Adipose tissue (tissue), 3 donors: ENCODE results near the gene ZNF77. TPM values are rescaled to one million over a fixed set of nuclear protein-coding genes. Genes with fewer than 3 reads are reported as not detected.

ENCODE experiments used
- H3K27ac ChIP-seq: one replicate; pipeline ENCODE4 v1.5.1; 2013; ENCODE audit warnings: low read depth, low read length
- WGBS, 3 donors: extraction: QIAGEN DNeasy Blood & Tissue Kit; methylation state at CpG; one replicate each; pipeline ENCODE4 v1.1.7; 2013; 5-methylcytosine and 5-hydroxymethylcytosine counted together
- polyA plus RNA-seq, 3 donors: library from polyadenylated mRNA; stranded (reverse); fragments of 200-250 nt; gene quantifications; one replicate each; pipeline ENCODE4 v1.2.3, GENCODE V29; 2013
- donor health status: healthy with polysubstance abuse.
- donor health status: Bipolar disorder and iron deficiency.
- donor health status: healthy.

The ZNF77 gene
- polyA plus RNA-seq, 3 donors = 1.1 to 2.1 (median 1.7) TPM

GRCh38 chr19:2883686-2884439 lies 60.9 kb downstream of the ZNF77 start:
- no peak overlapping the region for H3K27ac ChIP-seq
- WGBS, 3 donors = 87 to 91% (median 88%) methylated on average over 14 of the region's 14 CpGs

Other genes starting within 250 kb of the ZNF77 start
- 1 to 10 TPM; 2.8 to 4.0 (median 2.9) TPM for gene GNG7, start 242.3 kb downstream of the ZNF77 start, polyA plus RNA-seq
- 1 to 10 TPM; 1.9 to 6.8 (median 2.2) TPM for gene DIRAS1, start 223.6 kb downstream of the ZNF77 start, polyA plus RNA-seq
- 10 to 100 TPM; 16.0 to 35.2 (median 24.1) TPM for gene SLC39A3, start 205.0 kb downstream of the ZNF77 start, polyA plus RNA-seq
- gene SGTA, start 161.7 kb downstream of the ZNF77 start, polyA plus RNA-seq = 10 to 100 TPM; 37.0 to 49.7 (median 45.7) TPM
- 10 to 100 TPM; 24.0 to 33.0 (median 32.8) TPM for gene THOP1, start 159.5 kb downstream of the ZNF77 start, polyA plus RNA-seq
- 1 to 10 TPM; 1.2 to 2.9 (median 1.7) TPM for gene ZNF554, start 125.1 kb downstream of the ZNF77 start, polyA plus RNA-seq
- 1 to 10 TPM in 2 of 3 donors, under 1 TPM in 1; 0.85 to 7.9 (median 1.7) TPM for gene ZNF555, start 103.5 kb downstream of the ZNF77 start, polyA plus RNA-seq
- under 1 TPM in 1 of 3 donors, not detected in 2; 0.17 TPM for gene ZNF556, start 77.6 kb downstream of the ZNF77 start, polyA plus RNA-seq
- 1 to 10 TPM; 1.3 to 3.0 (median 2.2) TPM for gene ZNF57, start 44.0 kb downstream of the ZNF77 start, polyA plus RNA-seq
- 1 to 10 TPM in 2 of 3 donors, under 1 TPM in 1; 0.77 to 2.2 (median 1.8) TPM for gene TLE6, start 32.6 kb upstream of the ZNF77 start, polyA plus RNA-seq
- gene TLE2, start 84.3 kb upstream of the ZNF77 start, polyA plus RNA-seq = 10 to 100 TPM; 21.1 to 53.6 (median 25.2) TPM
- gene TLE5, start 117.5 kb upstream of the ZNF77 start, polyA plus RNA-seq = 100 to 1,000 TPM; 266 to 554 (median 286) TPM
- gene GNA11, start 149.4 kb upstream of the ZNF77 start, polyA plus RNA-seq = 10 to 100 TPM; 20.5 to 38.1 (median 36.8) TPM
- 1 to 10 TPM in 2 of 3 donors, under 1 TPM in 1; 0.86 to 8.5 (median 6.9) TPM for gene GNA15, start 191.1 kb upstream of the ZNF77 start, polyA plus RNA-seq
- gene S1PR4, start 233.8 kb upstream of the ZNF77 start, polyA plus RNA-seq = 1 to 10 TPM; 1.5 to 8.3 (median 8.2) TPM
- 10 to 100 TPM; 26.3 to 51.8 (median 37.5) TPM for gene NCLN, start 241.0 kb upstream of the ZNF77 start, polyA plus RNA-seq